ENCODE data around the gene SPINT3. TPM values are rescaled to one million over a fixed set of nuclear protein-coding genes. Genes with fewer than 3 reads are reported as not detected.

SPINT3 gene
- total RNA-seq: not detected
- total RNA-seq (2013): not detected

GRCh38 chr20:45515147-45515913, at the start of gene SPINT3:
SPINT3 (minus strand) TSS chr20:45515622; CDS start chr20:45515608, 14 bp downstream.
- H3K36me3 Mint-ChIP-seq: no peaks in the 10 kb centered on the region
- 71% methylated on average over 5 of the region's 5 CpGs for WGBS (ENCODE audit: insufficient coverage)

GRCh38 chr20:45564760-45565276, 49.4 kb upstream of the SPINT3 start:
- 86% methylated on average over 1 of the region's 2 CpGs for WGBS (ENCODE audit: insufficient coverage)
- H3K9me3 Mint-ChIP-seq: peaks cover 0 to 3% of the 10 kb centered on the region in 2 donors
- intact Hi-C loops (cut with micrococcal nuclease): no loop called here
- no peak overlapping the region for H3K4me3 Mint-ChIP-seq
- no peak overlapping the region for H3K27ac Mint-ChIP-seq
- no peak overlapping the region for H3K27ac ChIP-seq (ENCODE audit: low read length)
- no peaks in the 10 kb centered on the region for H3K4me1 Mint-ChIP-seq
- H3K27me3 Mint-ChIP-seq (ENCODE audit: low read depth in 2 of 2): peaks cover 20 to 26% of the 10 kb centered on the region in 2 donors
- H3K36me3 ChIP-seq (ENCODE audit: control insufficient read depth, insufficient read depth, low read length): no peaks in the 10 kb centered on the region
- H3K27me3 ChIP-seq (ENCODE audit: control insufficient read depth, insufficient read depth, low read length): peaks cover 5% of the 10 kb centered on the region
- ATAC-seq (no peak), DNase-seq (no peak)
- H3K9me3 ChIP-seq (ENCODE audit: control insufficient read depth, insufficient read depth, low read length): no peaks in the 10 kb centered on the region
- no peaks in the 10 kb centered on the region for H3K4me1 ChIP-seq (ENCODE audit: control insufficient read depth, insufficient read depth, low read length)
- no peak for TF ChIP-seq CTCF (IDR thresholded peaks at IDR 0.05)
- no peaks in the 10 kb centered on the region for H3K36me3 Mint-ChIP-seq
- H3K4me3 ChIP-seq (ENCODE audit: low read length): no peak overlapping the region

More at GRCh38 chr20:45515147-45515913, at the start of gene SPINT3:
- no peak for TF ChIP-seq CTCF (IDR thresholded peaks at IDR 0.05)
- Mint-ChIP-seq H3K27ac (no peak within 1 kb of the TSS), H3K4me3 (no peak within 1 kb of the TSS), H3K27me3 (ENCODE audit: low read depth in 2 of 2) (peaks cover 18 to 38% of the 10 kb centered on the region in 2 donors), H3K4me1 (no peaks in the 10 kb centered on the region), H3K9me3 (no peaks in the 10 kb centered on the region)
- intact Hi-C loops (cut with micrococcal nuclease): no loop called here
- Histone ChIP-seq H3K4me1 (ENCODE audit: control insufficient read depth, insufficient read depth, low read length) (no peaks in the 10 kb centered on the region), H3K27me3 (ENCODE audit: control insufficient read depth, insufficient read depth, low read length) (no peaks in the 10 kb centered on the region), H3K4me3 (ENCODE audit: low read length) (no peak within 1 kb of the TSS), H3K36me3 (ENCODE audit: control insufficient read depth, insufficient read depth, low read length) (no peaks in the 10 kb centered on the region), H3K27ac (ENCODE audit: low read length) (no peak within 1 kb of the TSS), H3K9me3 (ENCODE audit: control insufficient read depth, insufficient read depth, low read length) (no peaks in the 10 kb centered on the region)
- DNase-seq (no peak), ATAC-seq (no peak)

- H3K27me3 ChIP-seq (ENCODE audit: control insufficient read depth, insufficient read depth, low read length): no peaks in the 10 kb centered on the region
- no peaks in the 10 kb centered on the region for H3K4me1 ChIP-seq (ENCODE audit: control insufficient read depth, insufficient read depth, low read length)
- no peak for TF ChIP-seq CTCF (IDR thresholded peaks at IDR 0.05)
- DNase-seq (no peak), ATAC-seq (no peak)
- H3K36me3 Mint-ChIP-seq: no peaks in the 10 kb centered on the region
- no peaks in the 10 kb centered on the region for H3K36me3 ChIP-seq (ENCODE audit: control insufficient read depth, insufficient read depth, low read length)
- H3K4me3 ChIP-seq (ENCODE audit: low read length): no peak overlapping the region
- no peak overlapping the region for H3K27ac Mint-ChIP-seq
- H3K9me3 ChIP-seq (ENCODE audit: control insufficient read depth, insufficient read depth, low read length): no peaks in the 10 kb centered on the region
- peaks cover 9 to 11% of the 10 kb centered on the region in 2 donors for H3K27me3 Mint-ChIP-seq (ENCODE audit: low read depth in 2 of 2)
- H3K9me3 Mint-ChIP-seq: peaks cover 0 to 1% of the 10 kb centered on the region in 2 donors
- WGBS (ENCODE audit: insufficient coverage): 76% methylated on average over 1 of the region's 1 CpG
- H3K4me3 Mint-ChIP-seq: no peak overlapping the region
- no peaks in the 10 kb centered on the region for H3K4me1 Mint-ChIP-seq
- no peak overlapping the region for H3K27ac ChIP-seq (ENCODE audit: low read length)
- intact Hi-C loops (cut with micrococcal nuclease): no loop called here
These were observed 39.8 kb upstream of the SPINT3 start for GRCh38 chr20:45555198-45555597.
